Kidney (tissue), 14 donors: ENCODE data around the gene TCEANC2. TPM values are rescaled to one million over a fixed set of nuclear protein-coding genes. Genes with fewer than 3 reads are reported as not detected.

Experiments used
- DNase-seq, 5 donors: peaks; one replicate each; pipeline ENCODE4 v3.0.0-alpha.2; 2013 to 2020
- FAIRE-seq: peaks from 2 replicates; lab custom pipeline; 2012; peaks lifted over from hg19 to GRCh38; lab: Jason Lieb, UNC
- H3K27ac ChIP-seq, 2 donors: one replicate each; pipeline ENCODE4 v1.7.0; 2013; ENCODE audit warnings: low read depth in 2 of 2, low read length in 2 of 2, inconsistent platforms in 1 of 2
- H3K27me3 ChIP-seq: one replicate; pipeline ENCODE4 v1.7.1; 2013; ENCODE audit warnings: low read length, inconsistent platforms; ENCODE audit not compliant: control insufficient read depth, insufficient read depth
- H3K36me3 ChIP-seq, 3 donors: one replicate each; pipeline versions ENCODE4 v1.7.0 to v1.7.1; 2013; ENCODE audit warnings: low read length in 3 of 3, control low read depth in 1 of 3, inconsistent platforms in 1 of 3; ENCODE audit not compliant: insufficient read depth in 3 of 3, control insufficient read depth in 2 of 3
- H3K4me1 ChIP-seq, 3 donors: one replicate each; pipeline versions ENCODE4 v1.7.0 to v1.7.1; 2013; ENCODE audit warnings: low read length in 3 of 3, inconsistent platforms in 1 of 3, low read depth in 1 of 3; ENCODE audit not compliant: control insufficient read depth in 2 of 3, insufficient read depth in 2 of 3
- H3K4me3 ChIP-seq, 3 donors: one replicate each; pipeline versions ENCODE4 v1.7.0 to v1.8.1; 2013; ENCODE audit warnings: low read length in 3 of 3, control low read depth in 1 of 3, inconsistent platforms in 1 of 3
- H3K9ac ChIP-seq, 3 donors: one replicate each; pipeline versions ENCODE4 v1.7.0 to v1.7.1; 2013; ENCODE audit warnings: low read length in 3 of 3, control low read depth in 1 of 3, inconsistent platforms in 1 of 3
- H3K9me3 ChIP-seq, 3 donors: one replicate each; pipeline versions ENCODE4 v1.7.0 to v1.7.1; 2013; ENCODE audit warnings: low read length in 3 of 3, control low read depth in 1 of 3, inconsistent platforms in 1 of 3; ENCODE audit not compliant: control insufficient read depth in 2 of 3, insufficient read depth in 1 of 3
- CTCF ChIP-seq: IDR thresholded peaks from 3 replicates; pipeline ENCODE4 v1.5.1; 2012; ENCODE audit warnings: mild to moderate bottlenecking, moderate library complexity, borderline replicate concordance; ENCODE audit not compliant: insufficient read depth; ENCODE audit errors: extremely low read depth
- intact Hi-C: fragments of 100-400 bp; cut with DNase I; formaldehyde crosslinking; loops from one replicate; pipeline ENCODE4 v1.11.1; 2022
- polyA plus RNA-seq: library from polyadenylated mRNA; stranded (reverse); fragments of 350-450 nt; fragmentation: Illumina TruSeq; extraction: RNeasy Lipid Tissue Mini Kit (QIAGEN cat#74804); gene quantifications from one replicate; pipeline ENCODE4 v1.2.3, GENCODE V29; 2014; ENCODE audit warnings: low read depth, low replicate concordance; ENCODE audit not compliant: insufficient read depth
- total RNA-seq: library from RNA; stranded (reverse); fragmentation: NEBNext Ultra II Directional; extraction: Animal tissue kit (Norgen Biotek cat#: 25700); gene quantifications from one replicate; pipeline ENCODE4 v1.2.1, GENCODE V29; 2021
- donor health status: control.
- donor health status: control.
- donor health status: control.
- donor health status: control.
- donor health status: control.
- donor health status: DM: yes; HTN: yes; CAD: no.
- donor health status: Normal renal cell carcinoma (clear cell type).

TCEANC2 gene
- total and polyA plus RNA-seq, 2 donors from 2014 or later = 3.1 to 5.1 TPM

- intact Hi-C loops = no loop called here
- DNase-seq (peak in 3 of 5 donors; percentile 38 to 79 (median 58)), FAIRE-seq (no peak)
- H3K4me1 ChIP-seq = peaks cover 0 to 9% (median 2%) of the 10 kb centered on the region in 3 donors
- no peaks in the 10 kb centered on the region for H3K27me3 ChIP-seq
- H3K4me3 ChIP-seq = no peak overlapping the region
- H3K36me3 ChIP-seq = peaks cover 0 to 3% (median 2%) of the 10 kb centered on the region in 3 donors
- H3K9me3 ChIP-seq = no peaks in the 10 kb centered on the region
- no peak overlapping the region for H3K27ac ChIP-seq
- H3K9ac ChIP-seq = no peak overlapping the region
- no peak for TF ChIP-seq CTCF
These were observed 42.3 kb downstream of the TCEANC2 start for GRCh38 chr1:54095546-54096226.

GRCh38 chr1:54096227-54096876 is 42.9 kb downstream of the TCEANC2 start:
- peak in 3 of 5 donors; percentile 51 to 68 (median 66) for DNase-seq
- peaks cover 0 to 9% (median 2%) of the 10 kb centered on the region in 3 donors for H3K4me1 ChIP-seq
- intact Hi-C loops = no loop called here
- H3K27ac ChIP-seq = no peak overlapping the region
- no peak overlapping the region for H3K9ac ChIP-seq
- FAIRE-seq = no peak
- TF ChIP-seq CTCF = no peak
- H3K27me3 ChIP-seq = no peaks in the 10 kb centered on the region
- no peak overlapping the region for H3K4me3 ChIP-seq
- H3K36me3 ChIP-seq = peaks cover 0 to 3% (median 2%) of the 10 kb centered on the region in 3 donors
- H3K9me3 ChIP-seq = no peaks in the 10 kb centered on the region

GRCh38 chr1:54096877-54097240 is 43.5 kb downstream of the TCEANC2 start:
- intact Hi-C loops = no loop called here
- Histone ChIP-seq H3K4me1 (peaks cover 0 to 9% (median 2%) of the 10 kb centered on the region in 3 donors), H3K27me3 (no peaks in the 10 kb centered on the region), H3K27ac (no peak overlapping the region), H3K9ac (no peak overlapping the region), H3K36me3 (peaks cover 0 to 3% (median 2%) of the 10 kb centered on the region in 3 donors), H3K9me3 (no peaks in the 10 kb centered on the region), H3K4me3 (no peak overlapping the region)
- DNase-seq (no peak), FAIRE-seq (no peak)
- TF ChIP-seq CTCF = no peak
